ENCODE results near the gene GMPPB.

The GMPPB gene

DNA sequence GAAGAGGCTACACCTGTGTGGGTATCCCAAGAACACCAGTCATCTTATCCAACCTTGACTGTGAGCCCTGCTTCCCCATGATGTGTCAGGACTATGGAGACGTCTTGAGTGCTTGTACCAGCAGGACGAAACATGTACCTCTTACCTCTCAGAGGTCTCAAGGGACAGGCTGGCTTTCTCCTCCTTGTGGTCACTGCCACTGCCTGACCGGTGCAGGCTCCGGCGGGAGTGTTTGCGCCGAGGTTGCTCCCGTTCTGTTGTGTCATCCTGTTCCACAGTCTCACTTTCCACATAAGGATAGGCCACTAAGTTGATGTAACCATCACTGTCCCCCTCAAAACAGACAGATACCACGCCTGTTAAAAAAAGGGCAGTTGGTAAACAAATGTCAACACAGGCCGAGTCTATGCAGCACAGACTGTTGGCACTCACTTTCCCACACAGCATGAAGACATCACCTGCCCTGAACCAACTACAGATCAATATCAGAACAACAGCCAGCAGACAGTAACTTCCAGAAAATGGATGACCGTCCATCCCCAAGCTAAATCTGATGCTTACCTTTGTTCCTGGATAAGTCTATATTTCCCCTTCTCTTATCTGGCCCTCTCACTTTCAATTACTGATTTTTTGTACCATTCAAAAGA is 14.4 kb upstream of the GMPPB start:
- H3K36me3 ChIP-seq (ENCODE audit: control insufficient read depth, insufficient read depth, low read length) = peaks cover 11% of the 10 kb centered on the region
- H3K56ac ChIP-seq (ENCODE audit: low read length) = no peak overlapping the region
- H3K4ac ChIP-seq (ENCODE audit: low read depth, low read length) = no peak overlapping the region
- H2BK15ac ChIP-seq (replicated peaks; ENCODE audit: low read depth) = no peak overlapping the region
- H4K8ac ChIP-seq (ENCODE audit: low read depth, low read length) = no peak overlapping the region
- H2BK120ac ChIP-seq (ENCODE audit: low read depth, low read length) = no peak overlapping the region
- no peaks in the 10 kb centered on the region for H3K4me1 ChIP-seq (ENCODE audit: control insufficient read depth, low read depth, low read length)
- no peak overlapping the region for H4K5ac ChIP-seq (ENCODE audit: low read length)
- no peak overlapping the region for H3K18ac ChIP-seq (ENCODE audit: low read length)
- no peaks in the 10 kb centered on the region for H3K27me3 ChIP-seq (ENCODE audit: insufficient read depth, low read length, poor library complexity)
- H3K79me1 ChIP-seq (ENCODE audit: low read length) = peaks cover 4% of the 10 kb centered on the region
- H2AK5ac ChIP-seq (ENCODE audit: low read length) = no peak overlapping the region
- H3K27ac ChIP-seq (ENCODE audit: low read depth, low read length) = no peak overlapping the region
- no peak overlapping the region for H3K23ac ChIP-seq (ENCODE audit: low read length)
- no CpG with 5 or more reads among the region's 11 CpGs for WGBS (ENCODE audit: extremely low coverage, insufficient coverage, low lambda C conversion rate)
- no peaks in the 10 kb centered on the region for H3K79me2 ChIP-seq (ENCODE audit: control insufficient read depth, insufficient read depth, low read length)
- no peak overlapping the region for H3K4me2 ChIP-seq (ENCODE audit: low read length)
- no peak overlapping the region for H3K4me3 ChIP-seq (ENCODE audit: low read length)
- H3K9ac ChIP-seq (ENCODE audit: low read length) = no peak overlapping the region
- H2BK5ac ChIP-seq (ENCODE audit: low read length) = no peak overlapping the region
- DNase-seq = no peak

DNA sequence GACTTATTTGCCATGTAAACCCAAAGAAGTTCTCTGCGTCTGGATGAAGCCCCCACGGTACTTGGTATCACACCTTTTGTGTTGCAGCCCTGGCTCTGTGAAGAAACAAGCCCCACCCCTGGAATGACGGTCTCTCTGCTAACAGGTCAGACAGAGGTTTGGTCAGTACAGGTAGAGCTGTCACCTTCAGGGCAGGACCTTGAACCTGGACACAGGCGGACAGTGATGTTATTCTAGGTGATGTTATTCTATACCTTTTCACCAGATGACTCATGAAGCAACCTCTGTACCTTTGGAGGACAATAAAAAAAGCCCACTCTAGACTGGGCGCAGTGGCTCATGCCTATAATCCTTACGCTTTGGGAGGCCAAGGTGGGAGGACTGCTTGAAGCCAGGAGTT is 11.0 kb upstream of the GMPPB start:
- Histone ChIP-seq H3K79me2 (ENCODE audit: control insufficient read depth, insufficient read depth, low read length) (no peaks in the 10 kb centered on the region), H2BK120ac (ENCODE audit: low read depth, low read length) (no peak overlapping the region), H3K4me3 (ENCODE audit: low read length) (no peak overlapping the region), H4K5ac (ENCODE audit: low read length) (no peak overlapping the region), H3K4me2 (ENCODE audit: low read length) (no peak overlapping the region), H2BK15ac (replicated peaks; ENCODE audit: low read depth) (no peak overlapping the region), H3K4me1 (ENCODE audit: control insufficient read depth, low read depth, low read length) (no peaks in the 10 kb centered on the region), H3K79me1 (ENCODE audit: low read length) (peaks cover 4% of the 10 kb centered on the region), H3K56ac (ENCODE audit: low read length) (no peak overlapping the region), H3K18ac (ENCODE audit: low read length) (no peak overlapping the region), H2BK5ac (ENCODE audit: low read length) (no peak overlapping the region), H3K23ac (ENCODE audit: low read length) (no peak overlapping the region), H2AK5ac (ENCODE audit: low read length) (no peak overlapping the region), H3K9ac (ENCODE audit: low read length) (no peak overlapping the region), H3K27me3 (ENCODE audit: insufficient read depth, low read length, poor library complexity) (no peaks in the 10 kb centered on the region), H3K4ac (ENCODE audit: low read depth, low read length) (no peak overlapping the region), H3K27ac (ENCODE audit: low read depth, low read length) (no peak overlapping the region), H3K36me3 (ENCODE audit: control insufficient read depth, insufficient read depth, low read length) (peaks cover 16% of the 10 kb centered on the region), H4K8ac (ENCODE audit: low read depth, low read length) (no peak overlapping the region)
- DNase-seq = no peak
- no CpG with 5 or more reads among the region's 6 CpGs for WGBS (ENCODE audit: extremely low coverage, insufficient coverage, low lambda C conversion rate)

DNA sequence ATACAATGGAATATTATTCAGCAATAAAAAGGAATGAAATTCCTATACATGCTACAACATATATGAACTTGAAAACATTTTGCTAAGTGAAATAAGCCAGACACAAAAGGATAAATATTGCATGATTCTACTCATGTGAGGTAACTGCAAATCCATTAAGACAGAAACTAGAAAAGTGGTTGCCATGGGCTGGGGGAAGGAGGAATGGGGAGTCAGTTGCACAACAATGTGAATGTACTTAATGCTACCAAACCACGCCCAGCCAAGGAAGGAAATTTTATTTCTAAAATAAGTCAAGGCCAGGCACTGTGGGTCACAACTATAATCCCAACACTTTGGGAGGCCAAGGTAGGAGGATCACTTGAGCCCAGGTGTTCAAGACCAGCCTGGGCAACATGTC is 9.8 kb upstream of the GMPPB start:
- H4K8ac ChIP-seq (ENCODE audit: low read depth, low read length) = no peak overlapping the region
- WGBS (ENCODE audit: extremely low coverage, insufficient coverage, low lambda C conversion rate) = no CpG with 5 or more reads among the region's 1 CpG
- no peak overlapping the region for H3K23ac ChIP-seq (ENCODE audit: low read length)
- H3K79me2 ChIP-seq (ENCODE audit: control insufficient read depth, insufficient read depth, low read length) = no peaks in the 10 kb centered on the region
- H2AK5ac ChIP-seq (ENCODE audit: low read length) = no peak overlapping the region
- H3K56ac ChIP-seq (ENCODE audit: low read length) = no peak overlapping the region
- no peaks in the 10 kb centered on the region for H3K4me1 ChIP-seq (ENCODE audit: control insufficient read depth, low read depth, low read length)
- no peak overlapping the region for H3K4me3 ChIP-seq (ENCODE audit: low read length)
- no peak overlapping the region for H2BK15ac ChIP-seq (replicated peaks; ENCODE audit: low read depth)
- no peak overlapping the region for H4K5ac ChIP-seq (ENCODE audit: low read length)
- no peak overlapping the region for H2BK5ac ChIP-seq (ENCODE audit: low read length)
- peaks cover 4% of the 10 kb centered on the region for H3K79me1 ChIP-seq (ENCODE audit: low read length)
- H3K36me3 ChIP-seq (ENCODE audit: control insufficient read depth, insufficient read depth, low read length) = peaks cover 16% of the 10 kb centered on the region
- no peak overlapping the region for H3K9ac ChIP-seq (ENCODE audit: low read length)
- H3K18ac ChIP-seq (ENCODE audit: low read length) = no peak overlapping the region
- no peaks in the 10 kb centered on the region for H3K27me3 ChIP-seq (ENCODE audit: insufficient read depth, low read length, poor library complexity)
- no peak for DNase-seq
- H3K27ac ChIP-seq (ENCODE audit: low read depth, low read length) = no peak overlapping the region
- no peak overlapping the region for H3K4ac ChIP-seq (ENCODE audit: low read depth, low read length)
- H2BK120ac ChIP-seq (ENCODE audit: low read depth, low read length) = no peak overlapping the region
- H3K4me2 ChIP-seq (ENCODE audit: low read length) = no peak overlapping the region

DNA sequence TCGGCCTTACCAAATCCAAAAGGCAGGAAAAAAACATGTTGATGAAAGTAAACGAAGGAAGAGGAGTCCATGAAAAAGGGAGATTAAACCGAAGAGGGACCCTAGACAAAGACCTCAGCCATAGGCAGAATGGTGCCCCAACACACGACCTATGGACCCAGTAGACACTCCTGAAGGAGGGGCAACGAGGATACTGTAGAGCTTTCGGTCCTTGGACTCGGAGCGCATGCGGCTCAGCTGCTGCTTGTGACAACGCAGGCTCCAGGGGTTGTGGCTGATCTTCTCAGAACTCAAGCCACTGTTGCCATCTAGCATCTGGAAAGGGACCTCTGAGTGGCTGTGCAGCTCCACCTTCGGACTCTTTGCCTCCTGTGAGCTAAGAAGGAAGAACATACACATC is 8.8 kb upstream of the GMPPB start:
- no peak overlapping the region for H3K4me3 ChIP-seq (ENCODE audit: low read length)
- no peak overlapping the region for H2BK15ac ChIP-seq (replicated peaks; ENCODE audit: low read depth)
- DNase-seq = no peak
- no peaks in the 10 kb centered on the region for H3K79me2 ChIP-seq (ENCODE audit: control insufficient read depth, insufficient read depth, low read length)
- no peak overlapping the region for H2BK5ac ChIP-seq (ENCODE audit: low read length)
- H4K8ac ChIP-seq (ENCODE audit: low read depth, low read length) = no peak overlapping the region
- peaks cover 3% of the 10 kb centered on the region for H3K79me1 ChIP-seq (ENCODE audit: low read length)
- H2AK5ac ChIP-seq (ENCODE audit: low read length) = no peak overlapping the region
- no peak overlapping the region for H2BK120ac ChIP-seq (ENCODE audit: low read depth, low read length)
- H3K9ac ChIP-seq (ENCODE audit: low read length) = no peak overlapping the region
- H3K27ac ChIP-seq (ENCODE audit: low read depth, low read length) = no peak overlapping the region
- H3K23ac ChIP-seq (ENCODE audit: low read length) = no peak overlapping the region
- no peaks in the 10 kb centered on the region for H3K27me3 ChIP-seq (ENCODE audit: insufficient read depth, low read length, poor library complexity)
- H3K36me3 ChIP-seq (ENCODE audit: control insufficient read depth, insufficient read depth, low read length) = peaks cover 15% of the 10 kb centered on the region
- WGBS (ENCODE audit: extremely low coverage, insufficient coverage, low lambda C conversion rate) = no CpG with 5 or more reads among the region's 11 CpGs
- H3K56ac ChIP-seq (ENCODE audit: low read length) = no peak overlapping the region
- no peak overlapping the region for H3K4me2 ChIP-seq (ENCODE audit: low read length)
- H3K4me1 ChIP-seq (ENCODE audit: control insufficient read depth, low read depth, low read length) = no peaks in the 10 kb centered on the region
- no peak overlapping the region for H3K18ac ChIP-seq (ENCODE audit: low read length)
- H4K5ac ChIP-seq (ENCODE audit: low read length) = no peak overlapping the region
- H3K4ac ChIP-seq (ENCODE audit: low read depth, low read length) = no peak overlapping the region

DNA sequence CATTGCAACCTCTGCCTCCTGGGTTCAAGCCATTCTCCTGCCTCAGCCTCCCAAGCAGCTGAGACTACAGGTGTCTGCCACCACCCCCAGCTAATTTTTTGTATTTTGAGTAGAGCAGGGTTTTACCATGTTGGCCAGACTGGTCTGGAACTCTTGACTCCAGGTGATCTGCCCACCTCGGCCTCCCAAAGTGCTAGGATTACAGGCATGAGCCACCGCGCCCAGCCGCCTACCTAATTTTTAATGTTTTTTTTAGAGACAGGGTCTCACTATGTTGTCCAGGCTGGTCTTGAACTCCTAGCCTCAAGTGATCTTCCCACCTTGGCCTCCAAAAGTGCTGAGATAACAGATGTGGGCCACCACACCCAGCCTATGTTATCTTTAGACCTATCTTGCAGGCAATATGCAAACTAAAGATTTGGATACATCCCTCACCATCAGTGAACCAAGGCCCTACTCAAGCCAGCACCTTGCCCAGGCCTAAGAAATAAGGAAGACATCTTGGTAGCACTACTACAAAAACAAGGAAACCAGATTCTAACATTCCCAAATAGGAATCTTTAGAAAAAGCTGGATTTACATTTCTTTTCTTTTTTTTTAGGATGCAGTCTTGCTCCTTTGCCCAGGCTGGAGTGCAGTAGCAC is 6.3 kb upstream of the GMPPB start:
- Histone ChIP-seq H3K56ac (ENCODE audit: low read length) (no peak overlapping the region), H4K8ac (ENCODE audit: low read depth, low read length) (no peak overlapping the region), H3K27ac (ENCODE audit: low read depth, low read length) (no peak overlapping the region), H3K27me3 (ENCODE audit: insufficient read depth, low read length, poor library complexity) (no peaks in the 10 kb centered on the region), H3K4me1 (ENCODE audit: control insufficient read depth, low read depth, low read length) (no peaks in the 10 kb centered on the region), H3K18ac (ENCODE audit: low read length) (no peak overlapping the region), H2BK120ac (ENCODE audit: low read depth, low read length) (no peak overlapping the region), H3K4ac (ENCODE audit: low read depth, low read length) (no peak overlapping the region), H2BK5ac (ENCODE audit: low read length) (no peak overlapping the region), H3K9ac (ENCODE audit: low read length) (no peak overlapping the region), H3K79me1 (ENCODE audit: low read length) (no peaks in the 10 kb centered on the region), H2BK15ac (replicated peaks; ENCODE audit: low read depth) (no peak overlapping the region), H3K36me3 (ENCODE audit: control insufficient read depth, insufficient read depth, low read length) (peaks cover 10% of the 10 kb centered on the region), H2AK5ac (ENCODE audit: low read length) (no peak overlapping the region), H4K5ac (ENCODE audit: low read length) (no peak overlapping the region), H3K79me2 (ENCODE audit: control insufficient read depth, insufficient read depth, low read length) (no peaks in the 10 kb centered on the region), H3K4me2 (ENCODE audit: low read length) (no peak overlapping the region), H3K4me3 (ENCODE audit: low read length) (no peak overlapping the region), H3K23ac (ENCODE audit: low read length) (no peak overlapping the region)
- no CpG with 5 or more reads among the region's 4 CpGs for WGBS (ENCODE audit: extremely low coverage, insufficient coverage, low lambda C conversion rate)
- DNase-seq = no peak

DNA sequence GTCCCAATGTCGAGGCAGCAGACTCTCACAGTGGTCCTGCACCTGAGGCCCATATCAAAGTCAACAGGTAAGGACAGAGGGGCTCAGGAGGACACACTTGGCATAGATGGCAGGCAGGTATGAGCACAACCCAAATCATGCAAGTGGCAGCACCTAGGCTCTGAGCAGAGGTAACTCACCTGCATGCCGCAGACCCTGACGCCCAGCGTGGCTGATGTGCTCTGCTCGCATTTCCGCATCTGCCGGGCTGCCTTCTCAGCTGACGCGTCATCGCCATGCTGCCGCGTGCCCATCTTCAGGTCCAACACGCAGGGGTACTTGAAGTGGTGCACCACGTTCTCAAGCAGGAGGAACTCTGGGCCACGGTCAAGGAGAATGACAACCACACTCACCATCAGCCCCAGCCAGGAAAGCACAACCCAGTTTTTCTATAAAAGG is 4.2 kb upstream of the GMPPB start:
- Histone ChIP-seq H4K8ac (ENCODE audit: low read depth, low read length) (no peak overlapping the region), H3K79me1 (ENCODE audit: low read length) (peaks cover 4% of the 10 kb centered on the region), H2BK5ac (ENCODE audit: low read length) (no peak overlapping the region), H3K4me1 (ENCODE audit: control insufficient read depth, low read depth, low read length) (peaks cover 1% of the 10 kb centered on the region), H3K79me2 (ENCODE audit: control insufficient read depth, insufficient read depth, low read length) (peaks cover 2% of the 10 kb centered on the region), H3K4ac (ENCODE audit: low read depth, low read length) (no peak overlapping the region), H3K36me3 (ENCODE audit: control insufficient read depth, insufficient read depth, low read length) (peaks cover 8% of the 10 kb centered on the region), H2BK15ac (replicated peaks; ENCODE audit: low read depth) (no peak overlapping the region), H3K4me2 (ENCODE audit: low read length) (no peak overlapping the region), H3K18ac (ENCODE audit: low read length) (no peak overlapping the region), H4K5ac (ENCODE audit: low read length) (no peak overlapping the region), H2BK120ac (ENCODE audit: low read depth, low read length) (no peak overlapping the region), H3K27ac (ENCODE audit: low read depth, low read length) (no peak overlapping the region), H3K23ac (ENCODE audit: low read length) (no peak overlapping the region), H3K27me3 (ENCODE audit: insufficient read depth, low read length, poor library complexity) (no peaks in the 10 kb centered on the region), H2AK5ac (ENCODE audit: low read length) (no peak overlapping the region), H3K4me3 (ENCODE audit: low read length) (no peak overlapping the region), H3K9ac (ENCODE audit: low read length) (no peak overlapping the region), H3K56ac (ENCODE audit: low read length) (no peak overlapping the region)
- no peak for DNase-seq
- no CpG with 5 or more reads among the region's 15 CpGs for WGBS (ENCODE audit: extremely low coverage, insufficient coverage, low lambda C conversion rate)
